ENCODE data around the gene KSR2. TPM values are rescaled to one million over a fixed set of nuclear protein-coding genes. Genes with fewer than 3 reads are reported as not detected.
"Not testable (repeated sequence)": the region's sequence is repeated elsewhere in the genome, so short reads cannot be mapped to it uniquely, and the experiment has no call there.

Gene KSR2
- total and polyA plus RNA-seq, 2 of the 13 experiments (the other 11 are each of a cell fraction or from before 2014, with no cell fraction given) = 0.02 TPM; not detected in 1

- H3K27me3 ChIP-seq (ENCODE audit: control insufficient read depth in 1 of 2, insufficient read depth in 2 of 2, low read length in 2 of 2); POLR2A ChIA-PET; H3K79me2 ChIP-seq (ENCODE audit: insufficient read depth, low read length); H3K4me2 ChIP-seq (ENCODE audit: low read depth, low read length); H3K9me3 ChIP-seq (ENCODE audit: low read length); H3K9ac ChIP-seq (ENCODE audit: insufficient read depth, low read depth, low read length); H3K4me3 ChIP-seq (replicated peaks in 1 of 3; ENCODE audit: insufficient read depth in 1 of 3, low read depth in 2 of 3, low read length in 3 of 3); H3K36me3 ChIP-seq (replicated peaks in 1 of 2; ENCODE audit: control insufficient read depth in 1 of 2, insufficient read depth in 2 of 2, low read length in 2 of 2); H3K4me1 ChIP-seq (ENCODE audit: insufficient read depth, low read length); FAIRE-seq; CTCF ChIA-PET (ENCODE audit: low intra/inter-chr PET ratio, low total read pairs); intact Hi-C loops (cut with micrococcal nuclease; ENCODE audit: unreplicated experiment); in situ Hi-C loops (cut with HindIII; ENCODE audit: extremely low pct_ligation_motif_present, low pct_unique_long_range_greater_than_20kb); H3K27ac ChIP-seq (ENCODE audit: extremely low read length, insufficient read depth, low read length); DNase-seq (ENCODE audit: low spot score); H2AFZ ChIP-seq (ENCODE audit: low read length); BruUV-seq (replicated peaks); H4K20me1 ChIP-seq (ENCODE audit: insufficient read depth, low read length): not testable (repeated sequence)
- peak; percentile 44; the same call in 1 of the 3 replicates for ATAC-seq
- WGBS (ENCODE audit: low lambda C conversion rate) = 41% methylated on average over 12 of the region's 13 CpGs
Measured at GRCh38 chr12:117860787-117861290, 108.0 kb downstream of the KSR2 start.

DNA sequence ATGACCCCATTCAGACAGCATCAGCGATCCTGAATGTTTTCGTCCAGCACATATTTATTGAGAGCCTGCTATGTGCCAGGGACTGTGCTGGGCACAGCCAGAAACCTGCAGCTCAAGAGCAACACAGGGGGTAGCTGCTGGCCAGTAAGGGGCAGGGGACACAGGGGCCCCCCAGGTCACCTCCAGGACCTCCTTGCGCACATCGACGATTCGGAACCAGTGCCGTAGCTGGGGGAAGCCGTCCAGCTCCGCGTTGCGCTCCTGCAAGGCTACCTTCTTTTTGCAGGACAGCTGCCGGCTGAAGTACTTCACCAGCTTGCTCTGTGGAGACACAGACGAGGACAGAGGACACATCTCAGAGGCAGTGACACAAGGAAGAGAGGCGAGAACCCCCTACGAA, 108.7 kb downstream of the KSR2 start:
- no peak for DNase-seq (ENCODE audit: low spot score)
- CTCF ChIA-PET (ENCODE audit: low intra/inter-chr PET ratio, low total read pairs) = no interaction called here
- no peak overlapping the region for H3K9ac ChIP-seq (ENCODE audit: insufficient read depth, low read depth, low read length)
- 0 out of 5 replicates have a peak, but pooled peaks cover 0 to 3% of the 10 kb centered on the region in 2 experiments for H3K27me3 ChIP-seq (ENCODE audit: control insufficient read depth in 1 of 2, insufficient read depth in 2 of 2, low read length in 2 of 2)
- no peaks in the 10 kb centered on the region for H4K20me1 ChIP-seq (ENCODE audit: insufficient read depth, low read length)
- no peak overlapping the region for H2AFZ ChIP-seq (ENCODE audit: low read length)
- H3K4me2 ChIP-seq (ENCODE audit: low read depth, low read length) = no peak overlapping the region
- 28% methylated on average over 4 of the region's 15 CpGs for WGBS (ENCODE audit: low lambda C conversion rate)
- POLR2A ChIA-PET = no interaction called here
- ATAC-seq = no peak
- BruUV-seq (replicated peaks) = no TSS peak
- in situ Hi-C loops (cut with HindIII; ENCODE audit: extremely low pct_ligation_motif_present, low pct_unique_long_range_greater_than_20kb) (no loop called here), intact Hi-C loops (cut with micrococcal nuclease; ENCODE audit: unreplicated experiment) (no loop called here)
- no peak overlapping the region for H3K4me3 ChIP-seq (replicated peaks in 1 of 3; ENCODE audit: insufficient read depth in 1 of 3, low read depth in 2 of 3, low read length in 3 of 3)
- no peaks in the 10 kb centered on the region for H3K36me3 ChIP-seq (replicated peaks in 1 of 2; ENCODE audit: control insufficient read depth in 1 of 2, insufficient read depth in 2 of 2, low read length in 2 of 2)
- no peak overlapping the region for H3K27ac ChIP-seq (ENCODE audit: extremely low read length, insufficient read depth, low read length)
- H3K9me3 ChIP-seq (ENCODE audit: low read length) = no peaks in the 10 kb centered on the region
- no peak for FAIRE-seq
- no peaks in the 10 kb centered on the region for H3K4me1 ChIP-seq (ENCODE audit: insufficient read depth, low read length)
- H3K79me2 ChIP-seq (ENCODE audit: insufficient read depth, low read length) = no peaks in the 10 kb centered on the region
- no peak for TF ChIP-seq SAP130 (CRISPR knock-in tag; IDR thresholded peaks at IDR 0.05; ENCODE audit: low read depth)
- TF ChIP-seq HBP1 (CRISPR knock-in tag; IDR thresholded peaks at IDR 0.05; ENCODE audit: low read depth) = no peak
- no peak for TF ChIP-seq ZNF33B (CRISPR knock-in tag; IDR thresholded peaks at IDR 0.05)
- no peak for TF ChIP-seq SIX1 (CRISPR knock-in tag; IDR thresholded peaks at IDR 0.05; ENCODE audit: borderline replicate concordance)
- TF ChIP-seq ZNF24 (IDR thresholded peaks at IDR 0.05) = no peak
- TF ChIP-seq ZNF788 (CRISPR knock-in tag; IDR thresholded peaks at IDR 0.05; ENCODE audit: borderline replicate concordance) = no peak
- no peak for TF ChIP-seq EEA1 (CRISPR knock-in tag; IDR thresholded peaks at IDR 0.05; ENCODE audit: borderline replicate concordance)
- TF ChIP-seq ISL2 (CRISPR knock-in tag; IDR thresholded peaks at IDR 0.05) = no peak
- no peak for TF ChIP-seq NR2F6 (IDR thresholded peaks at IDR 0.05)
- no peak for TF ChIP-seq NR2F6 (CRISPR knock-in tag; IDR thresholded peaks at IDR 0.05)
- no peak for TF ChIP-seq ZNF496 (CRISPR knock-in tag; IDR thresholded peaks at IDR 0.05; ENCODE audit: insufficient replicate concordance)
- no peak for TF ChIP-seq RAD51 (IDR thresholded peaks at IDR 0.05; ENCODE audit: borderline replicate concordance)
- TF ChIP-seq ZNF101 (CRISPR knock-in tag; IDR thresholded peaks at IDR 0.05; ENCODE audit: borderline replicate concordance, low read depth) = no peak
- no peak for TF ChIP-seq NCOA1 (CRISPR knock-in tag; IDR thresholded peaks at IDR 0.05)

Measured in HepG2 (cell line).